LNCAP (cell line): Measurements from ENCODE around the gene PPP1R8.

Source experiments
- CTCF ChIP-seq: fragments of 450-650 bp; IDR thresholded peaks from 2 replicates; pipeline ENCODE4 v1.5.1; 2017; ENCODE audit warnings: mild to moderate bottlenecking

The PPP1R8 gene

GRCh38 chr1:27862671-27863537 is 32.3 kb downstream of the PPP1R8 start:
- TF ChIP-seq CTCF = no peak

GRCh38 chr1:27863538-27863915 is 32.9 kb downstream of the PPP1R8 start:
- no peak for TF ChIP-seq CTCF

GRCh38 chr1:27864264-27864895 is 33.8 kb downstream of the PPP1R8 start:
- no peak for TF ChIP-seq CTCF

GRCh38 chr1:27865821-27866220 is 35.2 kb downstream of the PPP1R8 start:
- TF ChIP-seq CTCF = no peak

- no peak for TF ChIP-seq CTCF
These were observed 38.0 kb downstream of the PPP1R8 start for GRCh38 chr1:27868556-27868931.

GRCh38 chr1:27868932-27869718 is 38.5 kb downstream of the PPP1R8 start:
- no peak for TF ChIP-seq CTCF

- TF ChIP-seq CTCF = no peak
These were observed 39.1 kb downstream of the PPP1R8 start for GRCh38 chr1:27869719-27870085.
